HPDE6-E6E7 (cell line): ENCODE results near the gene AP1B1.
A peak's percentile ranks its signal among the peaks of the same experiment; 100 is the strongest.

ENCODE experiments used
- DNase-seq: peaks from one replicate; pipeline ENCODE4 v3.0.0; 2011; ENCODE audit warnings: missing footprints; ENCODE audit errors: extremely low spot score

The AP1B1 gene

DNA sequence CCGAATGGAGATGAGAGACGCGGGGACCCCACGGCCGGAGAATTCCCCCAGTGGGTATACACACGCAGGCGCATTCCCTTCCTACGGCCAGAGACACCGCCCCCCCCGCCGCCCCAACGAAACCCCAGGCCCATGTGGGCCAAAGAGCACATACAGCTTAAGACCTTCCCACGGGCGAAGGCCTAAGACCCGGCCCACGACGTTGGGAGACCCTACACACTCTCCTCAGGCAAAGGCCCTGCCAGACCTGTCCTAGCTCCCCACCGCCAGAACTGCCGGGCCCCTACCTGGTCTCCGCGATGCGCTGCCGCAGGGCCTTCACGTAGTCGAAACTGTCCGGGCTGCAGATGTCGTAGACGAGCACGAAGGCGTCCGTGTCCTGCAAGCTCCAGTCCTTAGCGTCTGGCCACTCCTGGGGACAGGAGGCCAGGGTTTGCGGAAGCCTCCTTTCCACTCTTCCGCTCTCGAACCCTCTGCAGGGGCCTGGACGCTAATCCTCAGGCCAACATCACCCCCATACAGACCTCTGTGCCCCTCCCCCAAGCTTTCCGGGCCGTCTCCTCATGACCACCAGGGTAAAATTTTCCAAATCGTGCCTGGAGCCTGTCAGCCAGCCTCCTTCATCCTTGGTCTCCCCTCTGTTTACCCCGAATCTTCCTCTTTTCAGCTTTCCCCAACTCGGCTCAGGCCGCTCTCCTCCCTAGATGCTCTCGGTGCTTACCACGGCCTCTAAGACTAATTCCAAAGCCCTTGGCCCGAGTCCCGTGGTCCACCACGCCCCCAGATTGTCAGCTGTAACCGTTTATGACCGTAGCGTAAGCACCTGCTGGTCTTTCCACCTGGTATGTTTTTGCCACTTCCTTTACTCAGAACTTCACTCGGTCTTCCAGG is 74.5 kb downstream of the AP1B1 start:
- DNase-seq = no peak

DNA sequence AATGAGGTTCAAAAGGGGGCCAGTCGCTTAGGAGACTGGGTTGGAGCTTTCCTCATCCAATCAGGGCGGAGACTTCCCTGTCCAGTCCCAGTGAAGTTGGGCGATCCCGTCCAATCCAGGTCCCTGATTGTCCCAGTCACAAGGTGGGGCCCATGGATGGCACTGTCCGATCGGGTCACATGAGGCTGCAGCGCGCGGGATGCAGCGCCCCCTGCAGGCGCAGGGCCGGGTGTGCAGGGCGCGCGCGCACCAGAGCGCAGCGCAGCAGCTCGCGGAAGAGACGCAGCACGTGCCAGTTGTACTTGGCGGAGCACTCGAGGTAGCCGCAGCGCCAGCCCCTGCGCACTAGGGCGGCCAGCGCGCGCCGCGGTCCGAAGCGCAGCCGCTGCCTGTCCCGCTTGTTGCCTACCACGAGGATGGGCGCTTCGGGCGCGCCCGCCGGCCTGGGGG is 75.2 kb downstream of the AP1B1 start:
- DNase-seq = no peak

DNA sequence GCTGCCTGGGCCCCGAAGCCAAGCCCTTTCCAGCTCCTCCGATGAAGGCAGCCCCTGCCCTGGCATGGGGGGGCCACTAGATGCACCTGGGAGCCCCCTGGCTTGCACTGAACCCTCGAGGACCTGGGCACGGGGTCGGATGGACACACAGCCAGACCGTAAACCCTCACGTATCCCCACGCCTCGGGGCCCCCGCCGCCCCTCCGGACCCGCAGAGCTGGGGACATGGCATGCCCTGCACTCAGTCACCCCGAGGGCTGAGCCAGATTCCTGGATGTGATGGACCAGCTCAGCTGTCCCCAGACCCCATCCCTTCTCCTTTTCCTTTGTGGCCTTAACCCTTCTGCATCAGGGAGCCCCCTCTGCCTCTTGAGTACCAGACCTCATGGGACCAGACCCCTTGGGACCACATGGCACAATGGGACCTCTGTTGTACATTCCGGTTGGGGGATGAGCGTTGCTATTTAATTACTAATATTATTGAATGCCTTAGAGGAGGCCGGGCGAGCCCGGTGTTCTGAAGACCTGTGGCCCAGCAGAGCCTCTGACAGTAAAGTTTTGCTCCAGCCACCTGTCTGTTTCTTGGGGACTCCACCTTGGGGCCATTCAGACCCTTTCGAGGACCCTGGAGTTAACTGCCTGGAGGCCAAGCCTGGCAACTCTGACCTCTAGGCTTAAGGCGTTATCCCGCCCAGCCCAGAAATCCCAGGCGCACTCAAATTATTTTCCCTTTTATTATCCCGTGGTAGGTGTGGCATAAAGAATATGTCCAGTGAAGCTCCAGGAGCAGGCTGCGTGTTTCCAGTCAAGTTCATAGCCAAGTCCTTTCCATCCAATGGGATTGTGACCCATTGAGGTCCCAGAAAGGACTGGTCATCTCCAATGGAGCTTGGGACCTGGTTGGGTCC is 75.9 kb downstream of the AP1B1 start:
- no peak for DNase-seq

DNA sequence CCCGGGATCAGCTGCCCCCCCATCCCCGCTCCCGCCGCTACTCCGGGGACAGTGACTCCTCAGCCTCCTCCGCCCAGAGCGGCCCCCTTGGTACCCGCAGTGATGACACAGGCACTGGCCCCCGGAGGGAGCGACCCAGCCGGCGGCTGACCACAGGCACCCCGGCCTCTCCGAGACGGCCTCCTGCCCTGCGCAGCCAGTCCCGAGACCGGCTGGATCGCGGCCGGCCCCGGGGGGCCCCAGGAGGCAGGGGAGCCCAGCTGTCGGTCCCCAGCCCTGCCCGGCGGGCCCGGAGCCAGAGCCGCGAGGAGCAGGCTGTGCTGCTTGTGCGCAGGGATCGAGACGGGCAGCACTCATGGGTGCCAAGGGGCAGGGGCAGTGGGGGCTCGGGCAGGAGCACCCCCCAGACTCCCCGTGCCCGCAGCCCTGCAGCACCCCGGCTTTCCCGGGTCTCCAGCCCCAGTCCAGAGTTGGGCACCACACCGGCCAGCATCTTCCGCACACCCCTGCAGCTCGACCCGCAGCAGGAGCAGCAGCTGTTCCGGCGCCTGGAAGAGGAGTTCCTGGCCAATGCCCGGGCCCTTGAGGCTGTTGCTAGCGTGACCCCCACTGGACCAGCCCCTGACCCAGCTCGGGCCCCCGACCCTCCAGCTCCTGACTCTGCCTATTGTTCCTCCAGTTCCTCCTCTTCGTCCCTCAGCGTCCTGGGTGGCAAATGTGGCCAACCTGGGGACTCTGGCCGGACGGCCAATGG is 76.7 kb downstream of the AP1B1 start:
- no peak for DNase-seq

DNA sequence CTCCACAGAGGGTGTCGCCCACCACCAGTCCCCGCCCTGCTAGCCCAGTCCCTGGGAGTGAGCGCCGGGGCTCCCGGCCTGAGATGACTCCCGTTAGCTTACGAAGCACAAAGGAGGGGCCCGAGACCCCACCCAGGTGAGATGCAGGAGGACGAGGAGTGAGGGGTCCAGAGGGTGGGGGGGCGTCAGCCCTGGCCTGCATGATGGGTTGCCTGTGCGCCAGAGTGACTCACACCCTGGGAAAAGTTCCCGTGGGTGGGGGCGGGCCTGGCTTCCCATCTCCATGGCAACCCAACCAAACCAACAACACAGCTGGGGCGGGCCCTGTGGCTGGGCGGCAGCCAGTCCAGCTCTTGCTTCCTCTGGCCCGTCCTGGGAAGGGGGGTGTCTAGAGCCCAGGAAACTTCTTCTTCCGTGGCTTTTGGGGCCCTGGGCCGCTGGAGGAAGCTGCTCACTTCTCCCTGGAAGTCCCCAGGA is 77.5 kb downstream of the AP1B1 start:
- DNase-seq = peak; percentile 96

DNA sequence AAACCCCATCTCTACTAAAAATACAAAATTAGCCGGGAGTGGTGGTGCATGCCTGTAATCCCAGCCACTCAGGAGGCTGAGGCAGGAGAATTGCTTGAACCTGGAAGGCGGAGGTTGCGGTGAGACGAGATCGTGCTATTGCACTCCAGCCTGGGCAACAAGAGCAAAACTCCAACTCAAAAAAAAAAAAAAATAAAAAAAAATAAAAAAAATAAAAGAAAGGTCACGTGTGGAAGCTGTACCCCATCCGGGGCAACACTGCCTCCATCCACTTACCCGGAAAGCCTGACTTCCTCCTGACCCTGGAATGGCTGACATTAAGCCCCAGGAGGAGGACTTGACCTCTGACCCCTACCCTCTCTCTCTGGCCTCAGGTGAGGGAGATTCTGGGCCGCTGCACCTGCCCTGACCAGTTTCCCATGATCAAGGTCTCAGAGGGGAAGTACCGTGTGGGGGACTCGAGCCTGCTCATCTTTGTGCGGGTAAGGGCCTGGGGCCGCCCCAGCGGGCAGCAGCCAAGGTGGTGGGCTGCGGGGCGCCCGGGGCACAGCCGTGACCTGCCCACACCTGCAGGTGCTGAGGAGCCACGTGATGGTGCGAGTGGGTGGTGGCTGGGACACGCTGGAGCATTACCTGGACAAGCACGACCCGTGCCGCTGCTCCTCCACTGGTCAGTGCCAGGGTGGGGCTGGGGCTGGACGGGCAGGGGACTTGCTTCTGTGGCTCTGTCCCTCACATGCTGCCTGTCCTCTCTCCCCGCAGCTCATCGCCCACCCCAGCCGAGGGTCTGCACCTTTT is 78.1 kb downstream of the AP1B1 start:
- no peak for DNase-seq

DNA sequence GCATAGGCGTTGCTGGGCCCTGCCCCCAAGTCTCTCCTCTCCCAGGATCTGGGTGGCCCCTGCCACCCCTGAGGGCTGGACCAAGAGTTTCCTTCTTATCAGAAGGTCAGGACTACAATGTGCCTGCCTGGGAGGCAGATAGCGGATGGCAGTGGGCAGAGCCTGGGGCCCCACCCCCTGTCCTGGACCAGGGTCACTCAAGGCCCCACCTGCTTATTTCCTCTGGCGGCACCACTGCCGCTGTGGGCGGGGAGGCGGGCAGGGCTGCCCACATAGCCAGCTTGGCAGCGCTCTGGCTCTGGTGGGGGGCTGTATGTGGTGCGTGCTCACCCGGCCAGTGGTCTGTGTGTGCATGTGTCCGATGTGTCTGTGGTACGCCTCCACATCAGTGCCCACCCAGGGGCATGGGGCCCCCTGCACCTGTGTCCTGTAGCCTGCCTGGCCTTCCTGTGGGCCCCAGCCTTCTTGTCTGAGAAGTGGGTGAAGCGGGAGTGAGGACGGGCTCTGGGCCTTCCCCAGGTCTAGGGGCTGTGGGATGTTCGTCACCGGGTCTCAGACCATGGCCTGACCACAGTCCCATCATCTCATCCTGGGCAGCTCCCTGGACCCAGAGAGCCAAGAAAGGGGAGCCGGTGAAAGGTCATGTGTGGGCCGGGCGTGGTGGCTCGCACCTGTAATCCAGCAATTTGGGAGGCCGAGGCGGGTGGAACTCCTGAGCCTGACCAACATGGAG is 78.9 kb downstream of the AP1B1 start:
- DNase-seq = no peak

DNA sequence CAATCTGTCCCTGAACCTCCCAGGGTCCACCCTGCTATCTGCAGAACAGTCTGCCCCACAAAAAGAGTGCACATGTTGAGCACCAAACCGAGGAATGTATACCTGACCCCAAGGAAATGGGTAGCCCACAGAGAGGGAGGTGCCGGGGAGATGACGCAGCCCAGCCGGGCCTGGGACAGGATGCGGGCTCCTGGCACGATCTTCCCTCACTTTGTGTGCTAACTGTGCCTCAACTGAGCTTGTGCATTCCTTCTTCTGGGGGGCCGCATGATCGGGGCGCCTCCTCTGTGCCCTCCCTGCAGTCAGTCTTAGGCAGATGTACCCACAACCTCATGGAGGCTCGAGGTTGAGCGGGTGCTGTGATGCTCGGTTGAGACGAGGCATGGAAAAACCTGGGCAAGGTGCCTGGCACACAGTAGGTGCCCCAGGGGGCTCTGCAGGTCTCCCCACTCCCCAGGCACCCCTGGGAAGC is 79.5 kb downstream of the AP1B1 start:
- peak; percentile 68 for DNase-seq

DNA sequence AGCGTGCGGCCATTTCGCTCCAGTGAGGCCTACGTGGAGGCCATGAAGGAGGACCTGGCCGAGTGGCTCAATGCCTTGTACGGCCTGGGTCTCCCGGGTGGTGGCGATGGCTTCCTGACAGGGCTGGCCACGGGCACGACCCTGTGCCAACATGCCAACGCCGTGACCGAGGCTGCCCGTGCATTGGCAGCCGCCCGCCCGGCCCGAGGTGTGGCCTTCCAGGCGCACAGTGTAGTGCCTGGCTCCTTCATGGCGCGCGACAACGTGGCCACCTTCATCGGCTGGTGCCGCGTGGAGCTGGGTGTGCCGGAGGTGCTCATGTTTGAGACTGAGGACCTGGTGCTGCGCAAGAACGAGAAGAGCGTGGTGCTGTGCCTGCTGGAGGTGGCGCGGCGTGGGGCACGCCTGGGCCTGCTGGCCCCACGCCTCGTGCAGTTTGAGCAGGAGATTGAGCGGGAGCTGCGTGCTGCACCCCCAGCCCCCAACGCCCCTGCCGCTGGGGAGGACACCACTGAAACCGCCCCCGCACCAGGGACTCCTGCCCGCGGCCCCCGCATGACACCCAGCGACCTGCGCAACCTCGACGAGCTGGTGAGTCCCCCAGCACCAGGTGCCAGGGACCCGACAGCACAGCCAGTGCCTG is 80.1 kb downstream of the AP1B1 start:
- no peak for DNase-seq

DNA sequence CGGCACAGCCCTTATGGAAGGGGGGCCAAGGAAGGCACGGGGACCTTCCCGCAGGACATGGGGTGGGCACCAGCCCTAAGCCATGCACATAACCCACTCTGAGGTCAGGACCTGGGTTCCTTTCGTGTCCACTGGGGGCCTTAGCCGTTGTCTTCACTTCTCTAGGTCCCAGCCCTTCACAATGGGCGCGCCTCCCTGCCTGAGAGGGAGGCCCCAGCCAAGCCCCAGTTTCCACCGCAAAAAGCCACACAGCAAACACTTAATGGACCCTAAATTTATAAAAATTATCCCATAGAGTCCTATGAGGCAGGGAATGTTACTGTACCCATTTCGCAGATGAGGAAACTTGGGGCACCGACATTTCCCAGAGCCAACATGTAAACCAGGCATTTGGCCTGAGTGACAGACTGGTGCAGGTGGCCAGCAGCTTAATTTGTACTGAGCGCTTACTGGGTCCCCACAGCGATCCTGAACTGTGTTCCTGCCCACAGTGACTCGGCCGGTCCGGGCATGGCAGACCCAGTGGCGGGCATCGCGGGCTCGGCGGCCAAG is 80.7 kb downstream of the AP1B1 start:
- DNase-seq = no peak

DNA sequence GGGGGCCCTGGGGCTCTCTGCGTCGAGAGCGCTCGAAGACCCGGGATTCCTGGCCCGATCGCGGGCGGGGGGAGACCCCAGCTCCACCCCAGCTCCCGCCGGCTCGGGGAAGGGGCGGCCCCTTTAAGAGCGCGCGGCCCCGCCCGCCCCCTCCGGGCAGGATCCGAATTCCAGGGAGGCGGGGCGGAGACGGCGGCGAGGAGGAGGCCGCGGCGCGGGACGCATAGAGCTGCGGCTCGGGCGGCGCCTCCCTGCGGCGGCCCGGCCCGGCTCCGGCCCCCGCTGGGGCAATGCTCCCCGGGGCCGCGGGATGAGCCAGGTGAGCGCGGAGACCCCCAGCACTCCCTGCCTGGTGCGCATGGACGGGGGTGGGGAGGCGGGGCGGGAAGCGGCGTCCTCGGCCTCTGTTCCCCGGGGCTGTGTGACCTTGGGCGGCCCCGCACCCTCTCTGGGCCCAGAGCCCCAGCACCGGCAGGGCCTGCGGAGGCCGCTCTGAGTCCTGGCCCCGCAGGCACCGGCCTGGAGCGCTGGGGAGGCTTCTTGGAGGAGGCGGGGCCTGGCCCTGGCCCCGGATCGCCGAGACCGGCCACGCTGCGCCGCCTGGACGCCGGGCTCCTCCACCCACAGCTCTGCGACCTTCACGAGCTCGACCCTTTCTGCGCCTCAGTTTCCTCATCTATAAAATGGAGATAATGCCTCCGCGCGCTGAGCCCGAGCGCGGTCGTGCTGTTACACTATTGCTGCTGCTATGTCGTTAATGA is 81.4 kb downstream of the AP1B1 start:
- peak; percentile 63 for DNase-seq

DNA sequence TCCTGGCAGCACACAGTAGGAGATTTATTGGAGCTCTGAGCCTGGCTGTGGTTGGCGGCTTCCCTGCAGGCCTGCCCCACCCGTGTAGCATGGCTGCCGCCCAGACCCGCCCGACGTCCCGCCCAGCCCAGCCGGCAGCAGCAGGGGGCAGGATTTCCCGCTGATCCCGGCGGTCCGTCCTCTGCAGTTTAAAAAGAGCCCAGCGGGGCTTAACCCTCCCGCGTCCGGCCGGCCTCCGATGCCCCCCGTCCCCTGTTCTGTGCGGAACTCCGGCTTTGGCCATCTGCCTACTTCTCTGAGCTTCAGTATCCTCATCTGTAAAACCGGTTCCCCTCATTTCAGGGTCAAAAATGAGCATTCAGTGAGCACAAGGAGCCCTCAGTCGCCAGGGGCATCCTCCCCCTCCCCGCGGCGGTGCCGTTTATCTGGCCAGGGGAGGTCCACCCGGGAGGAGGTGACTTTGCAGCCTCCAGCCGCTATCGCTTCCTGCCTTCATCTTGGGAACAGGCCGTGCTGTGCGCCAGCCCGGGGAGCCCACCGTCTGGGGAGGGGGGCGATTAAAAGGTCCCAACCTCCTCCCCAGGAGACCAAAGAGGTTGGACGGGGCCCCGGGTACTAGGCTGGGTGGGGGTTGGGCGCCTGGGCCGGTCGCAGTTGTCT is 82.1 kb downstream of the AP1B1 start, which contains the start of gene GAS2L1:
TSS of gene GAS2L1 (plus strand) at position 476 of the 660 bp plus-strand sequence. CDS start 1,456 bp downstream, outside the sequence.
- DNase-seq = peak; percentile 78

DNA sequence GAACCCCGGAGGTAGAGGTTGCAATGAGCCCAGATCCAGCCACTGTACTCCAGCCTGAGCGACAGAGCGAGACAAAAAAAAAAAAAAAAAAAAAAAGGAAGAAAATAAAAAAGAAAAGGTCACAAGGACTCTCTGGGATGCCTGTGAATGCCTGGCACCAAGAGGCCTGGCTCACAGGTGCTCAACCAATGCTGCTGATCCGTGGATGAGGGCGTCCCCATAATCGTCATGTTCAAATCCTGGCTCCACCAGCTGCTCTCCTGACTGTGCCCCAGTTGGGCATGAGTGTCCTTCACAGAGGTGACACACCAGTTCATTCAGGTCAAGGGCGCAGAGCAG is 82.6 kb downstream of the AP1B1 start:
- DNase-seq = no peak

DNA sequence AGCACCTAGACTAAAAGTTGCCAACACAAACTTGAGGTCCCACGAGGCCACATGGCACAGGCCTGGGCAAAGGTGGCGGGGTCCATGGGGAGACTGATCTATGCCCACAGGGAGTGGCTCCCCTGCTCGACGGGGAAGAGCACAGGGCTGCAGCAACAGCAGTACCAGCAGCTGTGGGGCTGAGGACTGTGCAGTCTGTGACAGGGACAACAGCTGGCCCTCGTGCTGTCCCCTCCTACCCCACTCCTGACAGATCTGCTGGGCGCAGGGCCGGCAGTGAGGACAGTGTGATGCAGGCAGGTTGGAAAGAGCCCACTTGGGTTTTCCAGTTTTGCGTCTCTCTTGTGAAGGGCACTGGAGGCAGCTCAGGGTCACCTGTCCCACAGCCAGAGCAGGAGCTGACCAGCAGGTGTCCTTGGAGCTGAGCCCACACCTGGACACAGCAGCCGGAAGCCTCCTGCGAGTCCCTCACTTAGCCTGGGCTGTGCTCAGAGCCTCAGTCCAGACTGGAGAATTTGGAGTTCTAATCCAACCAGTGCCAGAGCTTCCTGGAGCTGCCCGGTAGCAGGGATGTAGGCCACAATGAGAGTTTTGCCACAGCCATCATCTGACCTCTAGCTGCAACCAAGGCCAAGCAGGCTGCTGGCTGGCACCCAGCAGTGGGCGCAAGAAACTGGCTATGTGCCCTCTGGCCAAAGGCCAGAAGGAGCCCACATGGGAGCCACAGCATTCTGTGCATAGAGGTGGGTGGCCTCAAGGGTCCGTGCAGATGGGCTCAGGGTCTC is 85.5 kb downstream of the AP1B1 start:
- DNase-seq = no peak

DNA sequence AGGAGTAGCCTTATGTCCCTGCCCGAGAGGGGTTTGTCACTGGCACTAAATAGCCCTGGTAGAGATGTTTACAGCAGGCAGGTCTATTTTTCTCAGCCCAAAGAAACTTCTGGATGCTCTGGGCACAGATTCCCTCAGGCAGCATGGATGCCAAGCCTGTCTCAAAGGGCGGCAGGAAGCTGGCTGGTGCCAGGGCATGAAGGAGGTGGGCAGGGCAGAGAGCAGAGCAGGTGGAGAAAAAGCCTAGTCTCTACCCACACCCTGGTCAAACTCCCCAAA is 86.0 kb downstream of the AP1B1 start:
- no peak for DNase-seq

DNA sequence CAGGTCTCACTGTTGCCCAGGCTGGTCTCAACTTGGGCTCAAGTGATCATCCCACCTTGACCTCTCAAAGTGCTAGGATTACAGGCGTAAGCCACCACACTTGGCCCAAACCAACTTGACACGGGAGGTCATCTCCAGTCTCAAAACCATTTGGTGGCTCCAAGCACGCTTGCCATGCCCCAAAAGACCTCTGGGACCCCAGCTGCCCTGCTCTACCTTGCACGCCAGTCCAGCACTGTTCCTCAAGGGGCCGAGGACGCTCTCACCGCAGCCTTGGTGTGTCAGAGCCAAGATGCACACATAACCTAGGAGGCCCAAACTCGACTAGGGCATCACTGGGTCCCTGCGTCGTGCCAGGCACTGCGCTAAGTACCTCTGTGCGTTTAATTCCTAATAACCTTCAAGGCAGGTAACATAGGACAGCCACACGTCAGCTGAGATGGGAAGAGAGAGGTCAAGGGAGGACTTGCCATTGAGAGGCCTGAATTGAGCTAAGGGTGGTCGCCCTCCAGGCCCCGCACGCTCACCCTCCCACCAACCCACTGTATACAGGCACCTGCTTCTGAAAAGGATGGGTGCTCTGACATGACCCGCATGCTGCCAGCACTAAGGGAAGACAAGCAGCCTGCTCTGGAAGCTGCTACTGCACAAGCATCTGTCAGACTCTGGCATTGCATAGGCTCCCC is 86.5 kb downstream of the AP1B1 start:
- no peak for DNase-seq
